Tibial nerve (tissue), 4 donors: ENCODE results near the gene MAP1LC3B2. TPM values are rescaled to one million over a fixed set of nuclear protein-coding genes. Genes with fewer than 3 reads are reported as not detected.

ENCODE experiments used
- DNase-seq, 2 donors: peaks; one replicate each; pipeline ENCODE4 v3.0.0-alpha.2; 2019; ENCODE audit warnings: low spot score in 2 of 2
- H3K27ac ChIP-seq, 4 donors: fragments of 200-600 bp; sonication (generic) in 3 of 4; one replicate each; pipeline ENCODE4 v1.5.1; 2017 to 2019; ENCODE audit warnings: mild to moderate bottlenecking in 1 of 4
- H3K27me3 ChIP-seq, 2 donors: fragments of 200-600 bp; sonication (generic) in 1 of 2; one replicate each; pipeline versions ENCODE4 v1.5.1 to v1.6.0; 2017 to 2019
- H3K36me3 ChIP-seq, 3 donors: fragments of 200-600 bp; sonication (generic); one replicate each; pipeline ENCODE4 v1.5.1; 2018 to 2019
- H3K4me1 ChIP-seq, 4 donors: fragments of 200-600 bp; sonication (generic) in 3 of 4; one replicate each; pipeline ENCODE4 v1.5.1; 2017 to 2019
- H3K4me3 ChIP-seq, 4 donors: fragments of 200-600 bp; sonication (generic) in 3 of 4; one replicate each; pipeline ENCODE4 v1.5.1; 2017 to 2019; ENCODE audit warnings: mild to moderate bottlenecking in 1 of 4, moderate library complexity in 1 of 4
- H3K9me3 ChIP-seq, 4 donors: fragments of 200-600 bp; sonication (generic) in 3 of 4; one replicate each; pipeline ENCODE4 v1.5.1; 2017 to 2019
- EP300 ChIP-seq, 2 donors: sonication (generic); formaldehyde crosslinking; IDR thresholded peaks; one replicate each; pipeline ENCODE4 v1.6.1; 2017; ENCODE audit warnings: antibody characterized with exemption in 2 of 2, mild to moderate bottlenecking in 1 of 2
- POLR2A ChIP-seq, 2 donors: fragments of 450-650 bp; IDR thresholded peaks; one replicate each; pipeline ENCODE4 v1.6.1; 2017; ENCODE audit warnings: antibody characterized with exemption in 2 of 2, mild to moderate bottlenecking in 2 of 2, moderate library complexity in 2 of 2
- WGBS, 2 donors: methylation state at CpG; one replicate each; pipeline ENCODE4 v1.1.5; 2018; 5-methylcytosine and 5-hydroxymethylcytosine counted together
- total RNA-seq, 4 donors: library from RNA; depleted of rRNA; stranded (reverse); fragments of >200 nt; gene quantifications; one replicate each; pipeline ENCODE4 v1.1.0, GENCODE V29; 2016
- TF ChIP-seq, protein P1 (sequence below), 5 experiments: fragments of 200-600 bp in 3 of 5; fragments of 450-650 bp in 2 of 5; sonication (generic) in 3 of 5; IDR thresholded peaks; one replicate each; pipeline ENCODE4 v1.5.1; 2016 to 2019; ENCODE audit warnings: antibody characterized with exemption in 5 of 5, mild to moderate bottlenecking in 3 of 5, moderate library complexity in 2 of 5

MAP1LC3B2 gene
- total RNA-seq, 4 donors from 2014 or later: 0.98 to 1.7 TPM; not detected in 2

DNA sequence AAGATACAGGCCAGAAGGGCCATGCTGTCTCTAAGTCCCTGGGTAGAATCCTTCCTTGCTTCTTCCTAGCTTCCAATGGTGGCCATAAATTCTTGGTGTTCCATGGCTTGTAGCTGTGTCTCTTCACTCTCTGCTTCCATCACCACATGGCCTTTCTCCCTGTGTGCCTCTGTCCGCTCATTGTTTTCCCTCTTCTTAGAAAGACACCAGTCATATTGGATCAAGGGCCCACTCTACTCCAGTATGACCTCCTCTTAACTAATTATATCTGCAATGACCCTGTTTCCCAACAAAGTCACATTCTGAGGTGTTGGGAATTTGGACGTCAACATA is 7.6 kb upstream of the MAP1LC3B2 start:
- H3K4me3 ChIP-seq: no peak overlapping the region
- H3K27me3 ChIP-seq: no peaks in the 10 kb centered on the region
- H3K4me1 ChIP-seq: no peaks in the 10 kb centered on the region
- no peak overlapping the region for H3K27ac ChIP-seq
- TF ChIP-seq EP300 (IDR thresholded peaks at IDR 0.05): no peak
- TF ChIP-seq POLR2A (IDR thresholded peaks at IDR 0.05): no peak
- no peak for DNase-seq
- H3K9me3 ChIP-seq: no peaks in the 10 kb centered on the region
- no peaks in the 10 kb centered on the region for H3K36me3 ChIP-seq
- 94 to 100% methylated on average over 2 of the region's 2 CpGs for WGBS, 2 donors

DNA sequence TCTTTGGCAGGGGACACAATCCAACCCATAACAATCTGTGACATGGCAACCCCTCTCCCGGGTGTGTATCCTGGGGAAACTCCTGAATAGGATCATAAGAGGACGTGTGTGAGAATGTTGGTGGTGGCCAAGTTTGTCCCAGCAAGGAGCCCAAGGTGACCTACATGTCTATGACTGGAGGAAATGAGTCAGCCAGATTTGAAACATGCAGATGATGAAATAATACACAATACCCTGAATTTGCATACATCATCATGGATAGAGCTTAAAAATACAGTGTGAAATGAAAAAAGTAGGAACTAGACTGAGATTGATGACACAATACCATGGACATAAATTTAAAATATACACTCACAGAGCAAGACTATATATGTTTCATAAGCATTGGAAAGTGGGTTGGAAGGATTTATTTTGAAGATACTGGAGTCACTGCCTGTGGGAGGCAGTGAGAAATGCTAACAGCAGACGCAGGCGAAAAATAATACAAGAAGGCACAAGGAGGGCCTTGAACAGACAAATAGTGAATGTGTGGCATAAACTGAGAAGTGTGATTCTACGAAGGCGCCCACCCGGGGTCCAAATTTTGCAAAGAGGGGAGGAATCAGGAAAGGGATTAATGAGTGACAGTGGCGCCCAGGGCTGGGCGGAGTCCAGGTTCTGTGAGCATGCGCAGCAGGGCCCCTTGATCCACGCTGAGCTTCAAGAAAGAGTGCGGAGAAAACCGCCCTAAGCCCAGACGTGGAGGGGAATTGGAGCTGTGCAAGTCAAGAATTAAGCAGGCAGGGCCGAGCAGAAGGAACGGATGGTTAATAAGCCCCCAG is 7.0 kb upstream of the MAP1LC3B2 start:
- WGBS, 2 donors: 86% methylated on average over 16 of the region's 16 CpGs
- H3K4me1 ChIP-seq: no peaks in the 10 kb centered on the region
- H3K36me3 ChIP-seq: no peaks in the 10 kb centered on the region
- H3K27ac ChIP-seq: no peak overlapping the region
- no peak for DNase-seq
- H3K27me3 ChIP-seq: no peaks in the 10 kb centered on the region
- H3K4me3 ChIP-seq: no peak overlapping the region
- no peak for TF ChIP-seq POLR2A (IDR thresholded peaks at IDR 0.05)
- TF ChIP-seq EP300 (IDR thresholded peaks at IDR 0.05): no peak
- TF ChIP-seq, protein P1, sequence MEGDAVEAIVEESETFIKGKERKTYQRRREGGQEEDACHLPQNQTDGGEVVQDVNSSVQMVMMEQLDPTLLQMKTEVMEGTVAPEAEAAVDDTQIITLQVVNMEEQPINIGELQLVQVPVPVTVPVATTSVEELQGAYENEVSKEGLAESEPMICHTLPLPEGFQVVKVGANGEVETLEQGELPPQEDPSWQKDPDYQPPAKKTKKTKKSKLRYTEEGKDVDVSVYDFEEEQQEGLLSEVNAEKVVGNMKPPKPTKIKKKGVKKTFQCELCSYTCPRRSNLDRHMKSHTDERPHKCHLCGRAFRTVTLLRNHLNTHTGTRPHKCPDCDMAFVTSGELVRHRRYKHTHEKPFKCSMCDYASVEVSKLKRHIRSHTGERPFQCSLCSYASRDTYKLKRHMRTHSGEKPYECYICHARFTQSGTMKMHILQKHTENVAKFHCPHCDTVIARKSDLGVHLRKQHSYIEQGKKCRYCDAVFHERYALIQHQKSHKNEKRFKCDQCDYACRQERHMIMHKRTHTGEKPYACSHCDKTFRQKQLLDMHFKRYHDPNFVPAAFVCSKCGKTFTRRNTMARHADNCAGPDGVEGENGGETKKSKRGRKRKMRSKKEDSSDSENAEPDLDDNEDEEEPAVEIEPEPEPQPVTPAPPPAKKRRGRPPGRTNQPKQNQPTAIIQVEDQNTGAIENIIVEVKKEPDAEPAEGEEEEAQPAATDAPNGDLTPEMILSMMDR (IDR thresholded peaks at IDR 0.05): no peak
- no peaks in the 10 kb centered on the region for H3K9me3 ChIP-seq

DNA sequence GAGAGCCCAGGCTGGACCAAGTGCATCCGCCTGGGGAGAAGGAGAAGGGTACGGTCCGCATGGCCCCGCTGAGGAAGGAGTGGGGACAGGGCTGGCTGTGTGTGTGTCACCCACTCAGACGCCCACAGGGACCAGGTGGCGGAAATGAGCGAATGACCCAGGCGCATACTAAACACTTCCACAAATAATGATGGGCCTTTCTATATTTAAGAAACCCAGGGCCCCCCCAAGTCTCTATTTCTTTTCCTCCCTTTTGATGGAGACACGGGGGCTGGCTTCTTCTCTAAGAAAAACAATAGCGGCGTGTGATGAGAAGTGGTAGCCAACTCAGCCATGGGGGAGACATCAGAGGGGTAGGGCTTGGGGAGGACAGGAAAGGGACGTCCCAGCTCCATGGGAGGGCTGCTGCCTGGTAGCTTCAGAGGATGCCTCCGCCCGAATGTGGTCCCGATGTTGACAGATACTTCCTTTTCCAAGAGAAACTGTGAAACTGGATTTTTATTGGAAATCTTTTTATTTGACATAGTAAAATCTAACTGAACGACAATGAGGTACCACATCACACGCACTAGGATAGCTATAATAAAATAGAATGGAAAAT is 6.3 kb upstream of the MAP1LC3B2 start:
- Histone ChIP-seq H3K27me3 (no peaks in the 10 kb centered on the region), H3K4me3 (no peak overlapping the region), H3K27ac (no peak overlapping the region), H3K9me3 (no peaks in the 10 kb centered on the region), H3K4me1 (no peaks in the 10 kb centered on the region), H3K36me3 (no peaks in the 10 kb centered on the region)
- no peak for DNase-seq
- TF ChIP-seq POLR2A (IDR thresholded peaks at IDR 0.05): no peak
- WGBS, 2 donors: 67 to 68% methylated on average over 17 of the region's 17 CpGs

DNA sequence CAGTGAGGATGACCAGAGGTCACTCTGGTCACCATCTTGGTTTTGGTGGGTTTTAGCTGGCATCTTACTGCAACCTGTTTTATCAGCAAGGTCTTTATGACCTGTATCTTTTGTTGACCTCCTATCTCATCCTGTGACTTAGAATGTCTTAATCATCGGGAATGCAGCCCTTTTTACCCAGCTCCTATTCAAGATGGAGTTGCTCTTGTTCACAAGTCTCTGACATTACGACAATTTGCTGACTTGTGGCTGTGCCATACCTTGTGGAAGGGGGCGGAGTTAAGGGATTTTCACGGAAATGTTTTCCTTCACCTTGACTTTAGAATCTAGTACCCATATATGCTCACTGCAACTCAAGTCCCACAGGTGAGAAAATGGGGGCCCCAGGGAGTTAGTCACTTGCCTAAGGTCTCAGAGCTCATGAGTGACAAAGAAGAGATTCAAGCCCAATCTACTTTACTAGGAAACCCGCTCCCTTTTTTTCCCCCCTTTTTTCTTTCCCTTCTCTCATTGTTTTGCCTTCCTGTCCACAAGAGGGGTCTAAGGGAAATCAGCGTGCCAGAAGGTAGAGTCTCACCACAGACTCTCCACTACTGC is 2.7 kb upstream of the MAP1LC3B2 start:
- DNase-seq: no peak
- H3K4me3 ChIP-seq: no peak overlapping the region
- TF ChIP-seq EP300 (IDR thresholded peaks at IDR 0.05) (no peak), POLR2A (IDR thresholded peaks at IDR 0.05) (no peak)
- TF ChIP-seq, protein P1 (IDR thresholded peaks at IDR 0.05): no peak
- H3K4me1 ChIP-seq: peaks cover 0 to 19% (median 10%) of the 10 kb centered on the region in 4 donors
- no peaks in the 10 kb centered on the region for H3K9me3 ChIP-seq
- H3K27ac ChIP-seq: no peak overlapping the region
- H3K36me3 ChIP-seq: no peaks in the 10 kb centered on the region
- WGBS, 2 donors: 93 to 95% methylated on average over 6 of the region's 6 CpGs
- H3K27me3 ChIP-seq: no peaks in the 10 kb centered on the region

DNA sequence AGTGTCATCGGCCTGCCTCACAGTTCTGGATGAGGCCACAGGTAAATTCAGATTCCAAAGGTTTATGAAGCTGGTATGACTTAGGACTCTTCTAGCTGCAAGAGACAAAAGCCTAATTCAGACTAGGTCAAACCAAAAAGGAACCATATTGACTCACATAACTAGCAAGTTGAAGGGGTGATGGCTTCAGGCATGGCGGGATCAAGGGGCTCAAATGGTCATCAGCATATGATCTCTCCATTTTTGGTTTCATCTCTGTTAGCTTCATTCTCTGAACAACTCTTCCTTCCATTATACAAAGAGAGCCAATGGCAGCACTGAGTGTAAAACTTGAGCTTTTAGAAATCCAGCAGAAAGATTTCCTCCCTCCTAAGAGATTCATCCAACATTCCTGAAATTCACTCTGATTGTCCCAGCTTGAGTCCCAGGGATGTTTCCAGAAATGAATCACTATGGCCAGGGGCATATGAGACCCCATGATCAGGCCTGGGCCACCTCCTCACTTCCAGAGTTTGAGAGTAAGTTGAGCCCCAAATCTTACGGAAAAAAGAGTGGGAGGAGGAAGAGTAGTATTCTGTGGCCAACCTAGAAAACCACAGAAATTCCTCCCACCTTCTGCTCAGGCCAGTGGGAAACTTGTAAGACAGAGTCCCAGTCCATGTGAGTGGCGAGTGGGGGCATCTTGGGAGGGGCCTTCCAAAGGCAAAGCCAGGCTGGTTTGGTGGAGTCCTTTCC is 2.0 kb upstream of the MAP1LC3B2 start:
- WGBS, 2 donors: 89 to 91% methylated on average over 4 of the region's 4 CpGs

DNA sequence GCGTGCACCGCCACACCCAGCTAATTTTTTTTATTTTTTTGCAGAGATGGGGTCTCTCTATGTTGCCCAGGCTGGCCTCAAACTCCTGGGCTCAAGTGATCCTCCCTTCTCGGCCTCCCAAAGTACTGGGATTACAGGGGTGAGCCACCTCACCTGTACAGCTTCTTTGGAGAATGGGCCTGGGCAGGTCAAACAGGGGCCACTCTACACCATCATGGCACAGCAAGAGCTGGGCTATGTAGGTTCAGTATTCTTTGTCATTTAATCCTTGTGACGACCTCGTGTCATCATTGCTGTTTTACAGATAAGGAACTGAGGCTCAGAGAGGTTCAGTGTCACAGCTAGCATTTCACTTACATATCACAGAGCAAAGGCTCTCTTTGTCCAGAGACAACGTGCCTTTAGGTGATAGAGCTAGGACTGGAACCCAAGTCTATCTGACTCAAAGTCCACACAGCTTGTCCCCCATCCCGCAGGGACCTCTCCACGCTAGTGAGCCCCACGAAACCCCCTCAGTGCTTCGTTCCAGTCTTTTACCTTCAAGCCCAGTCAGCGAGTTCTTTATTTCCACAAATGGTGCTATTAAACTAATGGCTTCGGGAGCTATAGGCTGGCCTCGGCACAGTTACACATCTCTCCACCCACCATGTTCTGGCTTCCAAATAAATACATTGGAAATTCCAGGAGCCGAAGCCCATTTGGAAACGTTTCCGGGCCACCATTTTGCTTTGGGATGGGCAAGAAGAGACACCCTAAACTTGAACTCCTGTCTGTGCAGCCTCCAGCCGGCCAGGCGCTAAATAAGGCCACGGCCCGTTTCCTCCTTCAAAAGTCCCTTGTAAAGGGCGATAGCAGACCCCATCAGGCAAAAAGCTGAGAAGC is 660 bp upstream of the MAP1LC3B2 start:
- H3K4me1 ChIP-seq: peaks cover 0 to 19% (median 10%) of the 10 kb centered on the region in 4 donors
- H3K36me3 ChIP-seq: no peaks in the 10 kb centered on the region
- WGBS, 2 donors: 84 to 86% methylated on average over 21 of the region's 21 CpGs
- peak overlapping the region in 2 of 4 donors; percentile 48 to 65 for H3K27ac ChIP-seq
- no peak for DNase-seq
- H3K4me3 ChIP-seq: no peak overlapping the region
- no peaks in the 10 kb centered on the region for H3K27me3 ChIP-seq
- H3K9me3 ChIP-seq: peaks cover 0 to 7% (median 0%) of the 10 kb centered on the region in 4 donors
- TF ChIP-seq EP300 (IDR thresholded peaks at IDR 0.05) (no peak), POLR2A (IDR thresholded peaks at IDR 0.05) (no peak)
- TF ChIP-seq, protein P1 (IDR thresholded peaks at IDR 0.05): no peak

More for the DNA sequence above, 2.0 kb upstream of the MAP1LC3B2 start:
- H3K27me3 ChIP-seq: no peaks in the 10 kb centered on the region
- DNase-seq: no peak
- H3K4me3 ChIP-seq: no peak overlapping the region
- no peaks in the 10 kb centered on the region for H3K9me3 ChIP-seq
- no peak overlapping the region for H3K27ac ChIP-seq
- TF ChIP-seq EP300 (IDR thresholded peaks at IDR 0.05): no peak
- H3K36me3 ChIP-seq: no peaks in the 10 kb centered on the region
- peaks cover 0 to 19% (median 10%) of the 10 kb centered on the region in 4 donors for H3K4me1 ChIP-seq
